Fibroblast of lung (primary cell): ENCODE measurements around the gene ICE1. TPM values are rescaled to one million over a fixed set of nuclear protein-coding genes. Genes with fewer than 3 reads are reported as not detected.
"Not testable (repeated sequence)": the region's sequence is repeated elsewhere in the genome, so short reads cannot be mapped to it uniquely, and the experiment has no call there.

Experiments
- DNase-seq, 2 donors: peaks; one replicate each; pipeline versions ENCODE4 v3.0.0 to v3.0.0-alpha.2; 2010; ENCODE audit warnings: low read depth in 2 of 2
- H2AFZ ChIP-seq: 2 replicates; pipeline ENCODE4 v1.5.1; 2012; ENCODE audit warnings: low read length, control low read depth, inconsistent platforms
- H3K27ac ChIP-seq: 2 replicates; pipeline ENCODE4 v1.5.1; 2011; ENCODE audit warnings: low read length, control low read depth; ENCODE audit not compliant: insufficient read depth
- H3K27me3 ChIP-seq: 2 replicates; pipeline ENCODE4 v1.5.1; 2011; ENCODE audit warnings: mild to moderate bottlenecking, low read length; ENCODE audit not compliant: control insufficient read depth, insufficient read depth
- H3K36me3 ChIP-seq: 2 replicates; pipeline ENCODE4 v1.5.1; 2011; ENCODE audit warnings: low read length; ENCODE audit not compliant: control insufficient read depth, insufficient read depth
- H3K4me1 ChIP-seq: 2 replicates; pipeline ENCODE4 v1.5.1; 2011; ENCODE audit warnings: low read length; ENCODE audit not compliant: control insufficient read depth, insufficient read depth; ENCODE audit errors: extremely low read depth
- H3K4me2 ChIP-seq: 2 replicates; pipeline ENCODE4 v1.5.1; 2011; ENCODE audit warnings: low read length, control low read depth; ENCODE audit not compliant: insufficient read depth; ENCODE audit errors: extremely low read depth
- H3K4me3 ChIP-seq, 4 experiments: fragments of 200-600 bp in 1 of 4; sonication (generic) in 1 of 4; replicated peaks in 1 of 4; 2 replicates each; pipeline ENCODE4 v1.5.1; 2011 to 2016; ENCODE audit warnings: low read length in 4 of 4, low read depth in 3 of 4, mild to moderate bottlenecking in 3 of 4, control low read depth in 2 of 4, inconsistent platforms in 1 of 4, mixed read lengths in 1 of 4; ENCODE audit not compliant: insufficient read depth in 1 of 4; ENCODE audit errors: control extremely low read depth in 1 of 4
- H3K79me2 ChIP-seq: 2 replicates; pipeline ENCODE4 v1.5.1; 2012; ENCODE audit warnings: mild to moderate bottlenecking, low read length, inconsistent platforms; ENCODE audit not compliant: control insufficient read depth, insufficient read depth
- H3K9ac ChIP-seq: 2 replicates; pipeline ENCODE4 v1.5.1; 2011; ENCODE audit warnings: mild to moderate bottlenecking, low read length, control low read depth; ENCODE audit not compliant: insufficient read depth
- H3K9me3 ChIP-seq: 2 replicates; pipeline ENCODE4 v1.5.1; 2012; ENCODE audit warnings: low read depth, low read length; ENCODE audit not compliant: control insufficient read depth, insufficient read depth
- H4K20me1 ChIP-seq: 2 replicates; pipeline ENCODE4 v1.5.1; 2011; ENCODE audit warnings: low read length; ENCODE audit not compliant: control insufficient read depth, insufficient read depth; ENCODE audit errors: extremely low read depth
- CTCF ChIP-seq, 2 donors: IDR thresholded peaks in 1 of 2; conservative IDR thresholded peaks in 1 of 2; 1 replicate in 1 of 2; 2 replicates in 1 of 2; pipeline ENCODE4 v1.5.1; 2011 to 2012; ENCODE audit warnings: low read length in 2 of 2, control low read depth in 1 of 2, inconsistent platforms in 1 of 2, low read depth in 1 of 2, mild to moderate bottlenecking in 1 of 2
- EZH2 ChIP-seq: IDR thresholded peaks from 2 replicates; pipeline ENCODE4 v1.5.1; 2012; ENCODE audit warnings: low read length, control low read depth, mild to moderate bottlenecking; ENCODE audit errors: missing control alignments
- polyA plus RNA-seq, 2 donors: library from polyadenylated mRNA; depleted of rRNA in 1 of 2; stranded (reverse) in 1 of 2; unstranded in 1 of 2; fragments of >200 nt; gene quantifications; 2 replicates each; pipeline ENCODE4 v1.2.1, GENCODE V29; 2011 to 2012; ENCODE audit warnings: missing spikeins in 1 of 2
- total RNA-seq: library from RNA; depleted of rRNA; stranded (reverse); fragments of >200 nt; gene quantifications from 2 replicates; pipeline ENCODE4 v1.2.1, GENCODE V29; 2014

Gene ICE1
- total and polyA plus RNA-seq, 2 donors (not counting 1 experiment from before 2014, with no cell fraction given) = 17.6 to 24.4 TPM

DNA sequence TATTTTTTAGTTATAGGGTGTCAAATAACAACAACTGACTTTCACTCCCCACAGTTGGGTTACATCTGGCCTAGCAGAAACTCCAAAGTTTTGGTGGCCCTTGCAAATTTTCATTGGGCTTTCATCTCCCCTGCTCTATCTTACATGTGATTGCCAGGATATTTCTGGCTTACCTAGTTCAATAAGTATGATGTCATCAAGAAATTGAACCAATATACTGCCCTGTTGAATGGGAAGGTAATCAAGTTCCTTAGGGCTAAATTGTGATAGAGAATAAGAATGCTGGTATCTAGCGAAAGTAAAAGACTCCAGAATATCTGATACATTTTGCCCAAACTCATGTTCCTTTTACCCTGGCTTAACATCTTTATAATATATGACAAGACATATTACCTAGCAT lies 17.0 kb upstream of the ICE1 start:
- Histone ChIP-seq H3K4me3 (no peak overlapping the region), H3K27ac (no peak overlapping the region), H3K79me2 (no peaks in the 10 kb centered on the region), H3K9ac (no peak overlapping the region), H3K36me3 (no peaks in the 10 kb centered on the region), H3K4me1 (no peaks in the 10 kb centered on the region), H3K4me2 (no peak overlapping the region), H4K20me1 (no peaks in the 10 kb centered on the region), H2AFZ (no peak overlapping the region), H3K9me3 (no peaks in the 10 kb centered on the region), H3K27me3 (no peaks in the 10 kb centered on the region)
- DNase-seq = no peak
- TF ChIP-seq EZH2 (no peak), CTCF (conservative IDR thresholded peaks at IDR 0.05 in 1 of 2, IDR thresholded peaks at IDR 0.05 in 1 of 2; ENCODE audit: low read depth in 1 of 2, low read length in 2 of 2) (no peak)

GRCh38 chr5:5407924-5408323 lies 14.6 kb upstream of the ICE1 start:
- Histone ChIP-seq H3K36me3 (no peaks in the 10 kb centered on the region), H3K27me3 (no peaks in the 10 kb centered on the region), H3K9ac (no peak overlapping the region)

DNA sequence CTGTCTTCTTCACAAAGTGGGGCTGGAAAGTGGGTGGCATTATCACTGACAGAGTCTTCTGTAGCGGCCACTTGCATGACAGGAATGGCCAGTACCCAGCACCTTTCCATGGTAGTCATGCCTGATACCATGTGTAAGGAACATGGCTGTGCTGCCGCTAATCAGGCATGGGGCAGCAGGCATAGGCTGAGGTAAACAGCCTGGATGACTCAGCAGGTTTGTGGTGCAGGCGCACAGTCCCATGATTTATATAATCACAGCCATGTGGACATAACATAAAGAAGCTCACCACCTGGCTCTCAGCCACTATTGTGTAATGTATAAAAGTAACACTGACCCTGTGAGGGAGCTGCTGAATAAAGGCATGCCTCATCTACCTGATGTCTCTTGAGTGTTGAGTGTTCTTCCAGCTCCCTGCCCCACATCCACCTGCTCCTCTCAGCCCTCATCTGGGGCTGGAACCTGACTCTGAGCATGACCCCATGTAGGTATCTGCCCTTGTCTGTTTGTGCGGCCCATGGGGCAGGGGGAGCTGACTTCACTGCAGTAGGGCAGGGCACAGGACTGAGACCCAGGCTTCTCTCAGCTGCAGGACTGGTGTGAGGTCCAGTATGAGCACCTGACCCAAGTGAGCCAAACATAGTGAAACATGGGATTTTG lies 13.2 kb upstream of the ICE1 start:
- no peaks in the 10 kb centered on the region for H3K27me3 ChIP-seq
- H2AFZ ChIP-seq = no peak overlapping the region
- H4K20me1 ChIP-seq = no peaks in the 10 kb centered on the region
- H3K4me1 ChIP-seq = no peaks in the 10 kb centered on the region
- H3K4me2 ChIP-seq = no peak overlapping the region
- H3K27ac ChIP-seq = no peak overlapping the region
- H3K4me3 ChIP-seq = no peak overlapping the region
- H3K9ac ChIP-seq = no peak overlapping the region
- no peaks in the 10 kb centered on the region for H3K79me2 ChIP-seq
- TF ChIP-seq EZH2 = no peak
- no peak for TF ChIP-seq CTCF (conservative IDR thresholded peaks at IDR 0.05 in 1 of 2, IDR thresholded peaks at IDR 0.05 in 1 of 2; ENCODE audit: low read depth in 1 of 2, low read length in 2 of 2)
- H3K36me3 ChIP-seq = no peaks in the 10 kb centered on the region
- DNase-seq = no peak
- H3K9me3 ChIP-seq = no peaks in the 10 kb centered on the region

More at GRCh38 chr5:5407924-5408323, 14.6 kb upstream of the ICE1 start:
- H3K4me1 ChIP-seq = no peaks in the 10 kb centered on the region
- no peaks in the 10 kb centered on the region for H3K9me3 ChIP-seq
- no peaks in the 10 kb centered on the region for H4K20me1 ChIP-seq
- no peak overlapping the region for H3K27ac ChIP-seq
- no peak for DNase-seq
- TF ChIP-seq EZH2 (no peak), CTCF (conservative IDR thresholded peaks at IDR 0.05 in 1 of 2, IDR thresholded peaks at IDR 0.05 in 1 of 2; ENCODE audit: low read depth in 1 of 2, low read length in 2 of 2) (no peak)
- no peak overlapping the region for H3K4me2 ChIP-seq
- no peak overlapping the region for H2AFZ ChIP-seq
- H3K79me2 ChIP-seq = no peaks in the 10 kb centered on the region
- H3K4me3 ChIP-seq = no peak overlapping the region

DNA sequence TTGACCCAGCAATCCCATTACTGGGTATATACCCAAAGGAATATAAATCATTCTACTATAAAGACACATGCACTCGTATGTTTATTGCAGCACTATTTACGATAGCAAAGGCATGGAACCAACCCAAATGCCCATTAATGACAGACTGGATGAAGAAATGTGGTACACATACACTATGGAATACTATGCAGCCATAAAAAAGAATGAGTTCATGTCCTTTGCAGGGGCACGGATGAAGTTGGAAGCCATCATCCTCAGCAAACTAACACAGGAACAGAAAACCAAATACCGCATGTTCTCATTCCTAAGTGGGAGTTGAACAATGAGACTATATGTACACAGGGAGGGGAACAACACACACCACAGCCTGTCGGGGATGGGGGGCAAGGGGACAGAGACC lies 8.6 kb upstream of the ICE1 start:
- H3K36me3 ChIP-seq, H4K20me1 ChIP-seq, H3K4me2 ChIP-seq, H3K4me1 ChIP-seq, H3K9me3 ChIP-seq, H3K27me3 ChIP-seq, DNase-seq, H3K79me2 ChIP-seq, H3K4me3 ChIP-seq, H3K9ac ChIP-seq, H2AFZ ChIP-seq, H3K27ac ChIP-seq: not testable (repeated sequence)
